ENCODE data around the gene GPR137B.

The GPR137B gene

DNA sequence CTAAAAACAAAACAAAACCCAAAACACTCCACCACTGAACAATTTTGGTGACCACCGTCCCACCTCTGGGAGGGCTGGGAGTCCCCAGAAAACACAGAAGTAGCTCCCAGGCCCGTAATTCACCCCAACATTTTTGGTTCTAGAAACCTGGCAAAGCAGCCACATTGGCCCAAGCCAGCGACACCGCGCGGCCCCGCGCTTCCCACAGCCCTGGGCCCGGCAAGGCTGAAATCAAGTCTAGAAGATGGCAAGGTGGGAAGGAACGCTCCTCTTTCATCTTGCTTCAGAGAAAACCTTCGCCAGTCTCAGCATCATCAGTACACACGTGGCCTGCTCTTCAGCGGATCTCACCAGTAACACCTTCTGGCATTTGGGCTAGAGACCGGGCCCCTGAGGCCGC, 41.5 kb upstream of the GPR137B start:
- TF ChIP-seq, protein P1, sequence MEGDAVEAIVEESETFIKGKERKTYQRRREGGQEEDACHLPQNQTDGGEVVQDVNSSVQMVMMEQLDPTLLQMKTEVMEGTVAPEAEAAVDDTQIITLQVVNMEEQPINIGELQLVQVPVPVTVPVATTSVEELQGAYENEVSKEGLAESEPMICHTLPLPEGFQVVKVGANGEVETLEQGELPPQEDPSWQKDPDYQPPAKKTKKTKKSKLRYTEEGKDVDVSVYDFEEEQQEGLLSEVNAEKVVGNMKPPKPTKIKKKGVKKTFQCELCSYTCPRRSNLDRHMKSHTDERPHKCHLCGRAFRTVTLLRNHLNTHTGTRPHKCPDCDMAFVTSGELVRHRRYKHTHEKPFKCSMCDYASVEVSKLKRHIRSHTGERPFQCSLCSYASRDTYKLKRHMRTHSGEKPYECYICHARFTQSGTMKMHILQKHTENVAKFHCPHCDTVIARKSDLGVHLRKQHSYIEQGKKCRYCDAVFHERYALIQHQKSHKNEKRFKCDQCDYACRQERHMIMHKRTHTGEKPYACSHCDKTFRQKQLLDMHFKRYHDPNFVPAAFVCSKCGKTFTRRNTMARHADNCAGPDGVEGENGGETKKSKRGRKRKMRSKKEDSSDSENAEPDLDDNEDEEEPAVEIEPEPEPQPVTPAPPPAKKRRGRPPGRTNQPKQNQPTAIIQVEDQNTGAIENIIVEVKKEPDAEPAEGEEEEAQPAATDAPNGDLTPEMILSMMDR (IDR thresholded peaks at IDR 0.05; ENCODE audit: low read depth, low read length) = no peak
- H3K4me3 ChIP-seq (ENCODE audit: low read depth, low read length) = no peak overlapping the region
- in situ Hi-C loops (cut with HindIII; ENCODE audit: low sequenced_read_pairs) = no loop called here
- DNase-seq (ENCODE audit: low read depth, low spot score) = no peak

DNA sequence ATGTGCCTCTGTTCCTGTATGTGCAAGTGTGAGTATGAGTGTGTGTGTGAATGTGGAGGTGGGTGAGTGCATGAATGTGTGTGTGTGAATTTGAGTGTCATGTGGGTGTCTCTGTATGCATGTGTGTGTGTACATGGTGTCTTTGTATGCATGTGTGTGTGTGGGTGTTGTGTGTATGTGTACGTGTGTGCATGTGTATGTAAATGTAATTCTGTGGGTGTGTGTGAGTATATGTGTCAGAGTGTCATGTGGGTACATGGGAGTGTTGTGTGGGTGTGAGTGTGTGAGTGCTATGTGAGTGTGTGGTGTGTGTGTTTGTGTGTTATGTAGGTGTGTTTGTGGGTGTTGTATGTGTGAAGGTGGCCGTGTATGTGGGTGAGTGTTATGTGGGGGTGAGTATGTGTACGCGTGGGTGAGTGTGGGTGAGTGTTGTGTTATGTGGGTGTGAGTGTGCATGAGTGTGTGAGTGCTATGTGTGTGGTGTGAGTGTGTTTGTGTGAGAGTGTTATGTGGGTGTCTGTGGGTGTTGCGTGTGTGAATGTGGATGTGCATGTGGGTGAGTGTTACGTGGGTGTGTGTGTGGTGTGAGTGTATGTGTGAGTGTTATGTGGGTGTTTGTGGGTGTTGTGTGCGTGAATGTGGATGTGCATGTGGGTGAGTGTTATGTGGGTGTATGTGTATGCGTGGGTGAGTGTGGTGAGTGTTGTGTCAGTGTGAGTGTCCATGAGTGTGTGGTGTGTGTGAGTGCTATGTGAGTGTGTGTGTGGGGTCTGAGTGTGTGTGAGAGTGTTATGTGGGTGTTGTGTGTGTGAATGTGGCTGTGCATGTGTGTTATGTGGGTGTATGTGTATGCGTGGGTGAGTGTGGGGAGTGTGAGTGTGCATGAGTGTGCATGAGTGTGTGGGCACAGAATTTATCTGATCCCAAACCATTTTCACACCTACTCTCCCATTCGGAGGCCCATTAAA, 40.8 kb upstream of the GPR137B start:
- TF ChIP-seq, protein P1 (IDR thresholded peaks at IDR 0.05; ENCODE audit: low read depth, low read length) = no peak
- no peak for DNase-seq (ENCODE audit: low read depth, low spot score)
- H3K4me3 ChIP-seq (ENCODE audit: low read depth, low read length) = no peak overlapping the region
- in situ Hi-C loops (cut with HindIII; ENCODE audit: low sequenced_read_pairs) = no loop called here

DNA sequence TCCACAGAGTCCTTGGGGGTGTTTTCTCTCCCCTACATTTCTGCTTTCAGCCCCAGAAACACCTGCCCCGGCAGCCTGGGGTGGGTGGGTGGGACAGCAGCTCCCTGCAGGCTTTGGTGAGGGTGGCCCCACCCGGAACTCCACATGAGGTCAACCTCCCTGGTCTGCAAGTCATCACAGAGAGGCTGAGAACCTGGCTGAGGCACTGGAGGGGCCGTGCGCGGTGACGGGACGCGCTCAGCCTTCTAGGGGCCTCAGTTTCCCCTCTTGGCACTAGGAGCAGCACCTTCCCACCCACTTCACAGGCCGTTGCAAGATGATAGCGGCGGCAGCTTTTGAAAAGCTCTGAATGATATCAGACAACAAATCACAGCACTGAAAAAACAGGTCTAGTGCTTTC, 39.7 kb upstream of the GPR137B start:
- no peak overlapping the region for H3K4me3 ChIP-seq (ENCODE audit: low read depth, low read length)
- in situ Hi-C loops (cut with HindIII; ENCODE audit: low sequenced_read_pairs) = no loop called here
- TF ChIP-seq, protein P1 (IDR thresholded peaks at IDR 0.05; ENCODE audit: low read depth, low read length) = no peak
- DNase-seq (ENCODE audit: low read depth, low spot score) = no peak

GRCh38 chr1:236103059-236103458, 39.3 kb upstream of the GPR137B start:
- no peak overlapping the region for H3K4me3 ChIP-seq (ENCODE audit: low read depth, low read length)
- in situ Hi-C loops (cut with HindIII; ENCODE audit: low sequenced_read_pairs) = no loop called here

DNA sequence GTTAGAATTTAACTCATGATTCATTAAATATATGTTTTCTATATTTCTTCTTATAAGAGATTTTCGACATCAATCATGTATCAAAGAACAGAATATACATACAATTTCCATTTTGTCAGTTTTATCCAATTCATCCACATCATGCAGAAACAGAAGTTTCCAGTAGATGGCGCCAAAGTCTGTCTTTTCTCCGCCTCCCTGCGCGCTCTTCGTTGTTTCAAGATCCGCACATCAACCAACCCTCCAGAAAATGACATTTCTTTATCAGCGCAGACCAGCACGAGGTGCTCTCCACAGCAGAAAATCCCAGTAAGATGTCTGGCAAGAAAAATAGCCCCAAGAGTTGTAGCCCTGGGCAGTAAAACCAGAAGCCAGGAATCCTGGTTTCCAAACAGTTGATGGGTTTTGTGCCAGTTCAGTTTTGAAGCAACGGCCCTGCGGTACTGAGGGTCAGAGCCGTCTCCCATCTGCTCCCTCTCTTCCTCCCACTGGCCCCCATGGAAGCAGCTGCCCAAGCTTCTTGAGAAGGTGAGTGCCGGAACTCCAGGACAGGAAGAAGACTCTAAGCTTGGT, 38.6 kb upstream of the GPR137B start:
- in situ Hi-C loops (cut with HindIII; ENCODE audit: low sequenced_read_pairs) = no loop called here
- TF ChIP-seq, protein P1 (IDR thresholded peaks at IDR 0.05; ENCODE audit: low read depth, low read length) = peak; percentile 71
- DNase-seq (ENCODE audit: low read depth, low spot score) = peak; percentile 63
- H3K4me3 ChIP-seq (ENCODE audit: low read depth, low read length) = no peak overlapping the region

More at GRCh38 chr1:236103059-236103458, 39.3 kb upstream of the GPR137B start:
- no peak for DNase-seq (ENCODE audit: low read depth, low spot score)
- TF ChIP-seq, protein P1 (IDR thresholded peaks at IDR 0.05; ENCODE audit: low read depth, low read length) = no peak

DNA sequence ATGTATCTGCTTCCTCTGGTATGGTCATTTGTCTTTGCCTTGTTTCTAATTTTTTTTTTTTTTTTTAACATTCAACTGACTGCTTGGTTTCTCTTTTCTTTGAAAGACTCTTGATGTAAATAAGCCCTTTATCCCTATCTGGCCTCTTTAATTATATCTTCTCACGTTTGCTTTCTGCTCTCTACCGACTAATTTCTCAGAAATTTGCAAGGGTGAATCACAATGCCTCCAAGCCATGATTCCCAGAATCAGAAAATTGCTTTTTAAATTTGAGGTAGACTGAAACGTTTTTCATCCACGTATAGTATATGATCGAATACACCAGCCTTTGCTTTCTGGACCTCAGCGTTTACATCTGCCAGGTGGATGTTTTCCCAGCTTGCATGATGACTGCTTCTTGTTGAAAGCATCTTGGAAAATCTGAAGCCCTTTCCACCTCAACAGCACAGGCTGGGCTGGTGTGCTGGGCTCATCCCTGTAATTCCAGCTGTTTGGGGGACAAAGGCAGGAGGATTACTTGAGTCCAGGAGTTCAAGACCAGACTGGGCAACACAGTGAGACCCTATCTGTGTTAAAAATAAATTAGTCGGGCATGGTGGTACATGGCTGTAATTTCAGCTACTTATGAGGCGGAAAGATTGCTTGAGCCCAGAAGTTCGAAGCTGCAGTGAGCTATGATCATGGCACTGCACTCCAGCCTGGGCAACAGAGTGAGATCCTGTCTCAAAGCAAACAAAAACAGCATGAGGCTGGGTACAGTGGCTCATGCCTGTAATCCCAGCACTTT, 35.0 kb upstream of the GPR137B start:
- H3K4me3 ChIP-seq (ENCODE audit: low read depth, low read length) = no peak overlapping the region
- TF ChIP-seq, protein P1 (IDR thresholded peaks at IDR 0.05; ENCODE audit: low read depth, low read length) = no peak
- no peak for DNase-seq (ENCODE audit: low read depth, low spot score)
- in situ Hi-C loops (cut with HindIII; ENCODE audit: low sequenced_read_pairs) = no loop called here
